Activated CD4-positive, alpha-beta T cell treated with anti-CD3 and anti-CD28 coated beads, Interleukin-10, Interleukin-2, amounts not matched to agents 100 ng/mL and 50 ng/mL, durations not matched to agents 16 hours and 8 hours (primary cell): ENCODE data around the gene RAB44.
A peak's percentile ranks its signal among the peaks of the same experiment; 100 is the strongest.
"Not testable (repeated sequence)": the region's sequence is repeated elsewhere in the genome, so short reads cannot be mapped to it uniquely, and the experiment has no call there.

Source experiments
- DNase-seq: peaks from one replicate; pipeline ENCODE4 v3.0.0-alpha.2; 2020

RAB44 gene

DNA sequence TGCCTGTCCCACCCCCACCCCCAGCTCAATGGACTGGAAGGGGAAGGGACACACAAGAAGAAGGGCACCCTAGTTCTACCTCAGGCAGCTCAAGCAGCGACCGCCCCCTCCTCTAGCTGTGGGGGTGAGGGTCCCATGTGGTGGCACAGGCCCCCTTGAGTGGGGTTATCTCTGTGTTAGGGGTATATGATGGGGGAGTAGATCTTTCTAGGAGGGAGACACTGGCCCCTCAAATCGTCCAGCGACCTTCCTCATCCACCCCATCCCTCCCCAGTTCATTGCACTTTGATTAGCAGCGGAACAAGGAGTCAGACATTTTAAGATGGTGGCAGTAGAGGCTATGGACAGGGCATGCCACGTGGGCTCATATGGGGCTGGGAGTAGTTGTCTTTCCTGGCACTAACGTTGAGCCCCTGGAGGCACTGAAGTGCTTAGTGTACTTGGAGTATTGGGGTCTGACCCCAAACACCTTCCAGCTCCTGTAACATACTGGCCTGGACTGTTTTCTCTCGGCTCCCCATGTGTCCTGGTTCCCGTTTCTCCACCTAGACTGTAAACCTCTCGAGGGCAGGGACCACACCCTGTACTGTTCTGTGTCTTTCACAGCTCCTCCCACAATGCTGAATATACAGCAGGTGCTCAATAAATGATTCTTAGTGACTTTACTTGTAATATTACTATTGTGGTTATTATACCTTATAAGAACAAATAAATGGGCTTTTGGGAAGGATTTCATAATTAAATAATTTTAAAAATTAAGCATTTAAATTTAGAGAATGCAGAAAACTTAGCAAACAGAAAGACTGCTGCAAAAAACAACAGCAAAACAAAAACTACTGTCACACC, 10.7 kb upstream of the RAB44 start:
- DNase-seq, result no peak

DNA sequence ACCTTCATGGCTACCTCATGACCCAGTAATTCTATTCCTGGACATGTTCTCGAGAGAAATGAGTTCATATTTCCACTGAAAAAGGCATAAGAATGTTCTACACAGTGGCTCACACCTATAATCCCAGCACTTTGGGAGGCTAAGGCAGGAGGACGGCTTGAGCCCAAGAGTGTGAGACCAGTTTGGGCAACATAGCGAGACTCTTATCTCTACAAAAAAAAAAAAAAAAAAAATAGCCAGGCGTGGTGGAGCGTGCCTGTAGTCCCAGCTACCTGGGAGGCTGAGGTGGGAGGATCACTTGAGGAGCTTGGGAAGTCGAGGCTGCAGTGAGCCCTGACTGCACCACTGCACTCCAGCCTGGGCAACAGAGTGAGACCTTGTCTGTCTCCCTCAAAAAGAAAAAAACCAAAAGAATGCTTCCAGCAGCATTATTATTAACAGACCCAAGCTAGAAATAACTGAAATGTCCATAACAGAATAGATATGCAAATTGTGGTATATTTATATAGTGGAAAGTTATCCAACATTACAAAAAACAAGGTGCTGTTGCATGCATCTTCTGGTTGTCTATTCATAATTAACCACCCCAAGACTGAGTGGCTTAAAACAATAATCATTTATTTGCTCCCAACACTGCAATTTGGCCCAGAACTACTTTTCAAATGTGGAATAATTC, 9.4 kb upstream of the RAB44 start:
- no peak for DNase-seq

DNA sequence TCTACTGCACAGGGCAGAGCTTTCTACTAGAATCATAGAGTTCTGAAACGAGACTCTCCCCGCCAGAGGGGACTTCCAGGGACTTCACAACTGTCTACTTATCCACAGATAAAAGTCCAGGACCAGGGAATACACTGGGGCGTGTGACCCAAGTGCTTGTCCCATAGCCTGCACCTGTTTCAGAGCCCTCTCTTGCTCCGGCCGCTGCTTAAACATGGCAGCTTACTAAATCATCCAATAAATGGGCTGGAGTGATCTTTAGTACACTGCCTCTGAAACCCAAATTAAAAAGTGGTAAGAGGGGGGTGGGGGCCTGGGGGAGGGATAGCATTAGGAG, 8.9 kb upstream of the RAB44 start:
- DNase-seq, result no peak

- no peak for DNase-seq
Observed at GRCh38 chr6:36691011-36691410, 6.6 kb upstream of the RAB44 start.

GRCh38 chr6:36691612-36692011, 6.0 kb upstream of the RAB44 start:
- peak; percentile 26 for DNase-seq

- DNase-seq, result peak; percentile 66
Observed at GRCh38 chr6:36692220-36692619, 5.4 kb upstream of the RAB44 start.

DNA sequence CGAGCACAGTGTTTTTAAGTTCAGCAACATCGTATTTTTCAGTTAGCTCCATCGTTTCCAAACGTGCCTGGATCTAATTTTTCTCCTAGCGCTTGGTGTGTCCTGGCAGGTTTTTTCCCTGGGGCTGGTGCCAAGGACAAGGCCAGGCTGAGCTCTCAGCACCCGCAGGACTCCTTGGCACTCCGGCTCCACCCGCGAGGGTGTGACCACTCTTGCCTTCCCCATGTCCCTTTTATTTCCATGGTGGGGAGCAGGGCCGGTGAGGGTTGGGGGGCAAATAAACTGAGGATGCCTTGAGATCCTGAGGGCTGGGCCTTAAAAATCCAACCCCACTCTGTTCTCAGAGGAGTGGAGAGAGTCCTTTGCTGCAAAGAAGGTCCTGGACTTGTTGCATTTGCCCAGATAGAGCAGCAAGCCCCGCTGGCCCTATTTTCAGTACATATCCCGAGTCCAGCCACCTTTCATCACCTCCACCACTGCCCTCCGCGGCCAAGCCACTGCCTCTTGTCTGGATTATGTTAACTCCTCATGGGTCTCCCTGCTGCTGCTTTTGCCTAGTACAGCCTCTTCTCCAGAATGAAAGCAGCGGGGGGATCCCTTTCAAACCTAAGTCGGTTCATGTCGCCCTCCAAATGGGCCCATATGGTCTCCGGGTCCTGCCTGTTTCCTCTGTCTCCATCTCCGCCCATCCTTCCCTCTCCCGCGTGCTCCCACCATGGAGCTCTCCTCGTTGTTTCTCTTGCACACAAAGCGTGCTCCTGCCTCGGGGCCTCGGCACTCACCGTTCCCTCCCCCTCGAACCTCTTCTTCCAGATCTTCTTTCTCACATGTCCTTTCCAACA, 4.5 kb upstream of the RAB44 start:
- DNase-seq, result no peak

GRCh38 chr6:36694616-36695015, 3.0 kb upstream of the RAB44 start:
- DNase-seq, result no peak

DNA sequence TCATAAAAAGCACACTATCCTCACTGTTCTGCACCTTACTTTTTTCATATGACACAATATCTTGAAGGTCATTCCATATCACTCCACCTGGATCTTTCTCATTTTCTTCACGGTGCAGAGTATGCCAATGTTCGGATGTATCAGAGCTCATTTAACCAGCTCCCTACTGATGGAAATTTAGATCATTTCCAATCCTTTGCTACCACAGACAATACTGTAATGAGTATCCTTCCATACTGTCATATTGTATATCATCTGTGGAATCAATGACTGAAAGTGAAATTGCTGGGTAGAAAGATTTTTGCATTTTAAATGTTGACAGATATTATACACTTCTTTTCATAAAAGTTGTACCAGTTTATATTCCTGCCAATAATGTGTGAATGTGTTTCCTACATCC, 2.2 kb upstream of the RAB44 start:
- peak; percentile 81 for DNase-seq

DNA sequence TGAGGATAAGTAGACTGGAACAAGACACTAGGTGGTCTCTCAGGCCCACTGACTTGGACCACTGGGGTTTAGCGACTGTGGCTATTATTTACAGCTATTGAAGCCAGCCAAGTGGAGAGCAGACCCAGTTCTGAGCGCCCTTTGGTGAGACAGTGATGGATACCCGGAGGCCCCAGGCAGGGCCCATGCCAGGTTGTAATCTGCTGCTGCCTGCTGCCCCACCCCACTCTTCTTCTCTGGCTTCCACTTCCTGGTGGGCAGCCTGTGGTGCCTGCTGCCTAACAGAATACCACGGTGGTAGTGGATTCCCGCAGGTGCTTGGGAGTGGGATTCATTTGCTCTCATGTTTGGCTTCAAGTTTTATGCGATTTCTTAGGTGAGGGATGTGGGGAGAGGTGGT, 570 bp downstream of the RAB44 start:
- DNase-seq, result no peak

DNA sequence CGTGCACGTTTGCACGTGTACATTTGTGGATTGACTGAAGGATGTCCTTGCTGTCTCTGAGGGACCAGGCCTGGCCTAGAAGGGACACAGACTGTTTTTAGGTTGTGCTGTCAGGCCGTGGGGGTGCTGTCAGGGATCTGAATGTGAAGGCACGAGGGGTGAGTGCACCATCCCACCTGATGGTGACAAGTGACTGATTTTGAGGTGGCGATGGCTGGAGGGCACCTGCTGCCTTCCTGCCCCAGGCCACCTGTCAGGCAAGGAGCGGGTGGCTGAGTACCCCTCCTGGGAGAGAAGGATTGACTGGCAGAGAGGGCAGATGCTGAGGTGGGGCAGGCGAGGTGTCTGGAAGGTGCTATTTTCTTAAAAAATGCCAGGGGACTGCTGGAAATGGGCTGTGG, 1.2 kb downstream of the RAB44 start:
- DNase-seq, result no peak

GRCh38 chr6:36699348-36699747, 1.7 kb downstream of the RAB44 start:
- no peak for DNase-seq

DNA sequence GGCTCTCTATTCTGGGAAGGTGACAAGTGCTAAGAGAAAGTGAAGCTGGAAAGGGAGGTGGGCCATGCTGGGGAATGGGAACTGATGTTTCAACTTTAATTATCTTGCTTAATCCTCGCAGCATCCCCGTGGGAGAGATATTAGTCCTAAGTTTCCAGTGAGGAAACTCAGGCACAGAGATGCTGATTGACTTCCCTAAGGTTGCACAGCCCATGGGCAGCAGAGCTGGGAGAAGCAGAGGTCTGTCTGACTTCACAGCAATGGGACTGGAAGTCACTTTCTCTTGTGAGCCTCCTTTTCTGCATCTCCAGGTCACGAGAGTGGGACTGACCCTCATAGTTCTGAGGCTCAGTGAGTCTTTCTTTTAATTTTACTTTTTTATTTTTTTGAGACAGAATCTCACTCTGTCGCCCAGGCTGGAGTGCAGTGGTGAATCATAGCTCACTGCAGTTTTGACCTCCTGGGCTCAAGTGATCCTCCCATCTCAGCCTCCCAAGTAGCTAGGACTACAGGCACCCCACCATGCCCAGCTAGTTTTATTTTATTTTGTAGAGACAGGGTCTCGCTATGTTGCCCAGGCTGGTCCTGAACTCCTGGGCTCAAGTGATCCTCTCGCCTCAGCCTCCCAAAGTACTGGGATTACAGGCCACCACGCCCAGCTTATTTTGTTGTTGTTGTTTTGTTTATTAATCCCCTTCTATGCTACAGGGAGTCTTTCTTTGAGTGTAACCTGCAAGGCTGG, 2.6 kb downstream of the RAB44 start:
- DNase-seq, result no peak

DNA sequence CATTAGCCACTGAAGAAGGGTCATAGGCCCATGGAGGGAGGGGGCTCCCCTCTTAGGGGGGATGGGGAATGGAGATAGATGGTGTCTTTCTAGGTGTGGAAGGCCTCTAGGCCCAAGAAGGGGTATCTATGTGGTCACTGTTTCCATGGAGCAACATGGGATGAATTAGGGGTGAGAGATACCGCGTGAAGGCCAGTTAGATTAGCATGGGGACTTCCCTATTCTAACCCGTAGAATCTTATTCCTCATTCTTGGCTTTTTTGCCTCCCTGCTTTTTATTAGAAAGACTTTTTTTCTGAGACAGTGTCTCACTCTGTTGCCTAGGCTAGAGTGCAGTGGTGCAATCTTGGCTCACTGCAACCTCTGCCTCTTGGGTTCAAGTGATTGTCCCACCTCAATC, 3.2 kb downstream of the RAB44 start:
- no peak for DNase-seq

- DNase-seq, result peak; percentile 20
Observed at GRCh38 chr6:36701401-36701991, 3.9 kb downstream of the RAB44 start.

- no peak for DNase-seq
Observed at GRCh38 chr6:36702656-36703055, 5.0 kb downstream of the RAB44 start.

DNA sequence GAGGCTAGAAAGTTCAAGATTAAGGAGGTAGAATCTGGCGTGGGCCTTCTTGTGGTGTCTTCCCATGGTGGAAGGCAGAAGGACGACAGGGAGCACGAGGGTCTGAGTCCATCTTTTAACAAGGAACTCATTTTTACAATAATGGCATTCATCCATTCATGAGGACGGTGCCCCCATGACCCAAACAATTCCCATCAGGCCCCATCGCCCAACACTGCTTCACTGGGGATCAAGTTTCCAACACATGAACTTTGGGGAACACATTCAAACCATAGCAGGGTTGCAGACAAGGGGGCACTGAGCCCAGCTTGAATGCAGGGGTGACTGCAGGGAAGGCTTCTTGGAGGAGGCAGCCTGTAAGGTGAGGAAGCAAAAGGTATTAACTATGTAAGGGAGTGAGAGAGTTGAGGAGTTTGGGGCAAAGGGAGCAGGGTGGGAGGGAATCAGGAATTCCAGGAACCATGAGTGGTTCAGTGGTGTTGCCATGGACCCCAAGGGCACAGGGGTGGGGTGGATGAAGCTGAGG, 5.5 kb downstream of the RAB44 start:
- DNase-seq, result no peak

DNA sequence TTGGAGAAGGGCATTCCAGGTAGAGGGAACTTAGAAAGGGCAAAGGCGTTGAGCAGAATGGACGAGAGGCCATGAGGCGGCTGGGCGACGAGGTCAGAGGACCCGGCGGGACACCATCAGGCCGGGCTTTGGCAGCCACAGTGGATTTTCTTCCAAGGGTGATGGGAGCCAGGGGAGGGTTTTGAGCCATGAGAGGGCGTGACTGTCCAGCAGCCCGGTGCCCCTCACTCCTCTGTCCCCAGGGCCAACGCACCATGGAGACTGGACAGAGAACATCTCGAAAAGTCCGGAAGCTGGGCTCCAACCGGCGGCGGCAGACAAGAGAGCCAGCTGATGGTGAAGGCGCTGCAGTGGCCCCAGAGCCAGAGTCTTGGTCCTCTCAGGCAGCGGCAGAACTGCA, 6.4 kb downstream of the RAB44 start:
- DNase-seq, result no peak

DNA sequence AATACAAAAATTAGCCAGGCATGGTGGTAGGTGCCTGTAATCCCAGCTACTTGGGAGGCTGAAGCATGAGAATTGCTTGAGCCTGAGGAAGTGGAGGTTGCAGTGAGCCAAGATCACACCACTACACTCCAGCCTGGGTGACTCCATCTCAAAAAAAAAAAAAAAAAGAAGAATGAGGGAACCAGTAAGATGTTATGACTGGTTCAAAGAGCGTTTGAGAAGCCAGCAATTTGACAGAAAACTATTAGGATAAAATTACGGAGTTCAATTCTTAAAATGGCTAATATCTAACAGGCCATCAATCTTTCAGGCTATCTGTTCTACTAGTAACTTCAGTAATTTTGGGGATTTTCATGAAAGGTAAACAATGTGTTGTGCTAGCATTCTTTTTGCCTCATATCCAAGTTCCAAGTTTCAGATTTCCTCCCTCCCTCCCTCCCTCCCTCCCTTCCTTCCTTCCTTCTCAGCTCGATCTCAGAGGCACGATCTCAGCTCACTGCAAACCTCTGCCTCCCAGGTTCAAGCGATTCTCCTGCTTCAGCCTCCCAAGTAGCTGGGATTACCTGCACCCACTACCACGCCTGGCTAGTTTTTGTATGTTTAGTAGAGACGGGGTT, 7.4 kb downstream of the RAB44 start:
- not testable (repeated sequence) for DNase-seq

GRCh38 chr6:36706339-36706738, 8.7 kb downstream of the RAB44 start:
- no peak for DNase-seq

DNA sequence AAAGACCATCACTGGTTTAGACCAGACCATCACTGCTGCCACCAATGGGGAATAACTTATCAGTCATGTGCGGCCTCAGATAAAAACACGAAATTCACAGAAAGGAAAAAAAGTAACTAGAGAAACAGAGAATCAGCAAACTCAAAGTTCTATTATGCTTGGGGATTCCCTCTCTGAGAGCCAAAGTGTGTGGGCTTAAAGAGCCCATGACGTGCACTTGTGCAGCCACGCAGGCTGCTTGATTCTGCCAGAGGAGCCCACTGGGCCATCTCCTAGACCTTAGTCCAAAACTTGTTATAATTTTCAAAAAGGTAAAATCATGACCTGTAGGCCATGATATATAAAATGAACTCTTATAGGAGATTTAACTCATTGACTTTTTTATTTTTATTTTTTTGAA, 15.2 kb downstream of the RAB44 start:
- no peak for DNase-seq

GRCh38 chr6:36713846-36714245, 16.2 kb downstream of the RAB44 start:
- no peak for DNase-seq
